CD4-positive, alpha-beta T cell treated with Interleukin-4 for 1 hour (primary cell): Measurements from ENCODE around the gene ATF6.

Source experiments
- DNase-seq, 2 donors: peaks; one replicate each; pipeline ENCODE4 v3.0.0-alpha.2; 2020 to 2022

The ATF6 gene

GRCh38 chr1:162006081-162006480 is 240.0 kb downstream of the ATF6 start:
- no peak for DNase-seq

GRCh38 chr1:162007466-162007865 is 241.3 kb downstream of the ATF6 start:
- no peak for DNase-seq

GRCh38 chr1:162008799-162009198 is 242.7 kb downstream of the ATF6 start:
- DNase-seq: no peak

- no peak for DNase-seq
These were observed 243.5 kb downstream of the ATF6 start for GRCh38 chr1:162009501-162010174.

- no peak for DNase-seq
These were observed 244.0 kb downstream of the ATF6 start for GRCh38 chr1:162010175-162010506.

- no peak for DNase-seq
These were observed 245.4 kb downstream of the ATF6 start for GRCh38 chr1:162011337-162012012.

- no peak for DNase-seq
These were observed 247.2 kb downstream of the ATF6 start for GRCh38 chr1:162013289-162013688.
